PC-9 (cell line): Measurements from ENCODE around the gene IKZF2.

Experiments used
- CTCF ChIP-seq: fragments of 200-600 bp; sonication (generic); conservative IDR thresholded peaks from 2 replicates; pipeline ENCODE4 v1.6.1; 2017; ENCODE audit warnings: mixed run types, antibody characterized with exemption, mild to moderate bottlenecking, moderate library complexity
- EZH2 ChIP-seq: fragments of 200-600 bp; sonication (generic); IDR thresholded peaks from 2 replicates; pipeline ENCODE4 v1.8.0; 2017; ENCODE audit warnings: antibody characterized with exemption, low read depth

- TF ChIP-seq CTCF = no peak
- no peak for TF ChIP-seq EZH2
Measured at GRCh38 chr2:213086571-213086970, 64.8 kb downstream of the IKZF2 start.
